Stimulated activated CD8-positive, alpha-beta memory T cell treated with anti-CD3 and anti-CD28 coated beads, Interleukin-15, amount 100 ng/mL, for 24 hours (primary cell): ENCODE results near the gene DNAH3.
"Not testable (repeated sequence)": the region's sequence is repeated elsewhere in the genome, so short reads cannot be mapped to it uniquely, and the experiment has no call there.

Source experiments
- DNase-seq: peaks from one replicate; pipeline ENCODE4 v3.0.0-alpha.2; 2020; ENCODE audit warnings: low read depth

DNAH3 gene

DNA sequence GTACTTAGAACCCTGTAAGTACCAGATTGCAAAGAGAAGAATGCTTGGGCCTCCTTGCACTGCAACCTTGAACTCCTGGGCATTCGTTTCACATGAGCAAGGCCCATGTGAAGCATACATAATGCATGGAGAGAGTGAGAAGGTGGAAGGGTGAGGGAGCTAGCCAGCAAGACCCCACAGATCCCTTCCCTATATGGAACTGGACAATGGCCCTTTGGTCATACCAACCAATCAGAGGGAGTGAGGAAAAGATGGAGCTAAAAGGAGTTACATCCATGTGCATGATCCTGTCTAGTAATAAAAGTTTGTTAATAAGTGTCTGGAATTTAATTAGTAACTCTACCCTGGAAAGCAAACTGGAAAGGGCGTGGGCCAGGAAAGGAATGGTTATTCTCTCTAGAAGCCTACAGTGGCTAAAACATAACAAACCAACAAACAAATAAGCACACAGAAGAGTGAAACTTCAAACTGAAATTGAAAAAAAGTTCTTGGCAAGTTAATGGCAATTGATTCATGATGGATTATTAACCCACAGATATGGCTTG lies 29.6 kb downstream of the DNAH3 start:
- no peak for DNase-seq

DNA sequence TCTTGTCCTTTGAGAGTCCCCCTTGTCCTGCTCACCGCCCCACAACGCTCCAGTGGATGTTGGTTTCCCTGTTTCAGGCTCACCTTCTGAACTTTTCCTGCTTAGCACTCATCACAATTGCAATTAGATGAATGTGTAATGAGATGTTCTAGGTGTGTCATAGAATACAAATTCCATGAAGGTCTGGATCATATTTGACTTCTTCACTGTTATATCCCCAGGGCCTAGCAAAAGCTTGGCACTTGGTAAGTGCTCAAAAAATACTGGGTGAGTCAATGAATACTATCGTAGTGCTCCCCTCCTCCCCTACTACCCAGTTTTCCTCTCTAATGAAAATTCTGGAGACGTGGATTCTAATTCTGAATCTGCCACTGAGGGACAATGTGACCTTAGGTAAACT lies 33.1 kb downstream of the DNAH3 start:
- DNase-seq: no peak

DNA sequence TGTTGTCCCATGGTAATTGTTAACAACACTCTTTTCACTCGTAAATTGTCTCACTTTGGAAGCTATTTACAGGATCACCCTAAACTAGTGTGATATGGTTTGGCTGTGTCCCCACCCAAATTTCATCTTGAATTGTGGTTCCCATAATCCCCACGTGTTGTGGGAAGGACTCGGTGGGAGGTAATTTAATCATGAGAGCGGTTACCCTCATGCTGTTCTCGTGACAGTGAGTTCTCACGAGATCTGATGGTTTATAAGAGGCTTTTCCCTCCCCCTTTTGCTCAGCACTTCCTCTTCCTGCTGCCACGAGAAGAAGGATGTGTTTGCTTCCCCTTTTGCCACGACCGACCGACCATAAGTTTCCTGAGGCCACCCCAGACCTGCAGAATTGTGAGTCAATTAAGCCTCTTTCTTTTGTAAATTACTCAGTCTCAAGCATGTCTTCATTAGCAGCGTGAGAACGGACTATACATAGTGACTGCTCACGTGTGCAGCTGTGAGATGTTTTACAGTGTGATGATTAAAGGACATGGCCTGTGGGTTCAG lies 34.4 kb downstream of the DNAH3 start:
- DNase-seq: no peak

DNA sequence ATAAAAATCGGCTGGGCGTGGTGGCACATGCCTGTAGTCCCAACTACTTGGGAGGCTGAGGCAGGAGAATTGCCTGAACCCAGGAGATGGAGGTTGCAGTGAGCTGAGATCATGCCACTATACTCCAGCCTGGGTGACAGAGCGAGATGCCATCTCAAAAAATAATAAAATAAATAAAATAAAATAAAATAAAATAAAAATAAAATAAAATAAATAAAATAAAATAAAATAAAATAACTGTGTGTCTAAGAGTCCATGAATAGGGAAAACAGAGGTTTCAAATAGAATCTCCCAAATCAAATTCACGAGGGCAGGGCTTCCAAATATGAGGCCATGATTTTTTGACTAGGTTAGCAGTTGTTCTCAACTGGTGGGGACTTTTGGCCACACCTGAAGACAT lies 35.1 kb downstream of the DNAH3 start:
- DNase-seq: not testable (repeated sequence)

DNA sequence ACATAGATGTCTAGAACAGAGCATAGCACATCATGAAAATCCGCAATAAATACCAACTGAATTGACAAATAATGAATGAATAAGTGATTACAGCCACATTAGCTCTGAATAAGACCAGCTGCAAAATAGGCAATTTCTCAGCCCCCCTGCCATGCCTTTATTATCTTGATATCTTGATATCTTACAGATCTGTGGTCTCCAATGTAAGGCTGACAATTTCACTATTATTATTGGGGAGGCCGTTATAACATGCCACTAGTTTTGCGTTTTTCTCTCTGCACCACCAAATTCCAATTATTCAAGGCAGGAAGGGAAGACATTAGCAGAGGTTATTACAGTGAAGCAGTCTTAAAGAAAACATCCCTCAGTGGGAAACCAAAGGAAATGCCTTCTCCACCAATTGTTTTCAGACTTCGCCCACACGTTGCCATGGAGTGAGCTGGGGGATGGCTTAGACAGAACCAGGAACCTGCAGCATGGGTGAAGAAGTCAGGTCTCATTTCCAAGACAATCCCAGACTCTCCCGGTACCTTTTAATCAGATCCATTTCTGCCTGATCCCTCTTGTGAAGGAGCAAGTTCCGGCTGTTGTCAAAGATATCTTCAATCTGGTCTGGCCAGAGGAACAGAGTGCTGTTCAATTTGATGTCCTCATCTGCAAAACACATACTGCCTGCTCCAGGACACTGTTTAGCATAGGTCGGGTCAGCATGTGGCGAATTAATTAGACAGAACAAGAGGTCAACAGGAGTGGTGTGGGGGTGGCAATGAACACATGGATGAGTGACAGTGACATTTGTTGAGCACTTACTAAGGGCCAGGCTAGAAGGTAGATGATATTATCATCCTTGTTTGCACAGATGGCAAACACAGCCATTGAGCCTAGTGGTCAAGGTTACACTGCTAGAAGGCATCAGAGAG lies 46.4 kb downstream of the DNAH3 start:
- DNase-seq: no peak

DNA sequence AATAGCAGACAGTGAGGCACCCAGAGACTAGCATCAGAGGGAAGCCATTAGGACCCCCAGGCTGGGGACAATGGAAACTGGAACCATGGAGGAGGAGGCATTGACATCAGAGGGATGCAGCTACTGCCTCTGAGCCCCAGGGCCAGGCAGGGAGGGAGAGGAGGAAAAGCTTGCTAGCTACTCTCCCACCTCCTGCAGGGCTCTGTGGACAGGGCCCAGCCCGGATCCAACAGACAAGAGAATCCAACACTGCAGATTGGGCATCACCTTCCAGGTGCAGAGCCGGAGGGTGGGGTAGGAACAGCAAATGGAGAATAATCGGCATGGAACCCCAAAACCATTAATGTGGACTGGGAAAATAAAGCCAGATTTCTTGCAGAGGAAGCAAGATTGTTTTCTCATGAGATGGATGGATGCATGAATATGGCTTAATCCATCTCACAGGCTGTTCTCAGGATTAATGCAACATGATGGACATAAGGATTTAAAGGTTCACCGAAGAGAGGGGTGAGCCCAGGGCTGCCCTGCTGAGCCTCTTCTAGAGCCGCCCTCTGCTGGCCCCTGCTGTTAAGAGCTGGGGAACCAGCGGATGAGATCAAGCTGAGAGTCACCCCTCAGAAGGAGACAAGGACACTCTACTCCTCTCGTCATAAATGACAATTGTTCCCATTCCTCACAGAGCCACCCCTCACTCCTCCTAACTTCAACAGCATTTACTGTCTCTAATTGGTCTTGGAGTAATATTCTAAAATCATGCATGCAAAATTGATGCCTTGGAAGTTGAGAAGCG lies 48.8 kb downstream of the DNAH3 start:
- DNase-seq: no peak

DNA sequence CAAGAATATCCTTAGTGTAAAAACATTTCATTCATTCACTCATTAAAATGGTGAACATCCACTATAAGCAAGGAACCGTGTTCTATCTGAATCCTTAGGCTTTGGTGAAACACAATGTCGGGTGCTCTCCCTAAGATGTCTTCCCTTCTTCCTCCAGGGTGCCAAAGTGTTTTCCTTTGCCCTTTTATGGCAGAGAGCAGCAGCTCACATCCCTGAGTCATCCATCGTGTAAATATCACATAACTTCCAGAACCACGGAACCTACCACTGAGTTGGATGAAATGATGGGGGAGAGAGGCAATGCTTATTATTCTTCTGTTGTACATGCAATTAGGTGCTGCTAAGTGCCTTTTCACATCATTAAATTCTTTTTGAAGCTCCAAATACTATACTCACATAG lies 50.2 kb downstream of the DNAH3 start:
- DNase-seq: no peak

DNA sequence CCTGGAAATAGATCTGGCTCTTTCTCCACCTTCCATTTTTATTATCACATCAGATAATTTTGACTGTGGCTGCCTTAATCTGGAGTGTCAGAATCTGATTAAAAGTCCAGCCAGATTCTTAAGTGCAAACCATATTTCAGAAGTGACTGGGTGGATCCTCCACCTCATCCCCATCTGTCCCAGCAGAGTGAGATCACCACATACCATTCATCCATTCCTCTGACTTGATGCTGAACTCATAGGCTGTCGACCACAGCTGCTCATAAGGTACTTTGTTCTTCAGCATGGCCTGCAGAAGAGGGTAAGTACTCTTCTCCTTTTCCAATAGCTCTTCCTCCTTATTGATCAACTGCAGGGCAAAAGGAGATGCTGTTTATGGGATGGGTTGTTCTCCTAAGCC lies 53.5 kb downstream of the DNAH3 start:
- DNase-seq: no peak

DNA sequence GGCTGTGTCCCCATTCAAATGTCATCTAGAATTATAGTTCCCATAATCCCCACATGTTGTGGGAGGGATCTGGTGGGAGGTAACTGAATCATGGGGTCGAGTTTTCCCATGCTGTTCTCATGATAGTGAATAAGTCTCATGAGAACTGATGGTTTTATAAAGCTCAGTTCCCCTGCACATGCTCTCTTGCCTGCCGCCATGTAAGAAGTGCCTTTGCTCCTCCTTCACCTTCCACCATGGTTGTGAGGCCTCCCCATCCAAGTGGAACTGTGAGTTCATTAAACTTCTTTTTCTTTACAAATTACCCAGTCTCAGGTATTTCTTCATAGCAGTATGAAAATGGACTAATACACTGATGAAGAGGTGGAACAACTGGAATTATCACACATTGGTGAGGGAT lies 55.9 kb downstream of the DNAH3 start:
- DNase-seq: not testable (repeated sequence)

DNA sequence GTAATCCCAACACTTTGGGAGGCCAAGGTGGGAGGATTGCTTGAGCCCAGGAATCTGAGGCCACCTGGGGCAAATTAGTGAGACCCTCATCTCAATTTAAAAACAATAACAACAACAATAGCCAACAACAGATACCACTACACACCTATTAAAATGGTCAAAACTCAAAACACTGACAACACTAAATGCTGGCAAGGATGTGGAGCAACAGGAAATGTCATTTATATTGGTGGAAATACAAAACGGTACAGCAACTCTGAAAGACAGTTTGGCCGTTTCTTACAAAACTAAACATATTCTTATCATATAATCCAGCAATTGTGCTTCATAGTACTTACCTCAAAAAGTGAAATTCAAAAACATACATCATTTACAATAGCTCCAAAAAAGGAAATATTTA lies 57.7 kb downstream of the DNAH3 start:
- no peak for DNase-seq

DNA sequence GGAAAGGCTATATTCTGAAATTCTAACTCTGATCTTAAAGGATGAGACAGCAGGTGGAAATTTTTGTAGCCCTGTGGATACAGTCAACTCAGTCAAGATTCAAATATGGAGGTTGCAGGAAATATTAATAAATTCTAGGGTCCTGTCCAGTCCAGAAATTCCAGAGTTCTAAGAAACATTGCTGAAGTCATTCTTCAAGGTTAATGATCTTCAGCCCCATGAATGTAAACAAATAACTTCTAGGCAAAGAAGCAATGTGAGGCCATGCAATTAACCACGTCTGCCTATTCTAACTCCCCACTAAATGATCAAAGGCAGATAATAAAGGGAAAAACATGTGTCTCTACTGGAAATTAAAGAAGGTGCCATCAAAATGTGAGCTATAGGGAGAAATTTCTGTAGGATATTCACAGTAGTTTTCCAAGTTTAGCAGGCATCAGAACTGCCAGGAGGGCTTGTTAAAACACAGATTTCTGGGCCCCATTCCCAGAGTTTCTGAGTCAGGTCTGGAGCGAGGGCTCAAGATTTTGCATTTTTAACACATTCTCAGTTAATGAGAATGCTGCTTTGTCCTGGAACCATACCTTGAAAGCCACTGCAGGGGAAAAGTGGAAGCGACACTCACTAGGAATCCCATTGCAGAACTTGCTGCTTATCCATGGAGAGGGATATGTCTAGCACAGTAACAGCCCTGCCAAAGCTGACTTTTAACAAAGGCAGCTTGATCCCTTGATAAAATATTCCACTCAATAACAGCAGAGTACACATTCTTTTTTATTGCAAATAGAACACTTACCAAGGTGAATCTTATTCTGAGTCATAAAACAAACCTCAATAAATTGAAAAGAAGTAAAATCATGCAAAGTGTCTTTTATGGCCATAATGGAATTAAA lies 61.8 kb downstream of the DNAH3 start:
- DNase-seq: no peak

DNA sequence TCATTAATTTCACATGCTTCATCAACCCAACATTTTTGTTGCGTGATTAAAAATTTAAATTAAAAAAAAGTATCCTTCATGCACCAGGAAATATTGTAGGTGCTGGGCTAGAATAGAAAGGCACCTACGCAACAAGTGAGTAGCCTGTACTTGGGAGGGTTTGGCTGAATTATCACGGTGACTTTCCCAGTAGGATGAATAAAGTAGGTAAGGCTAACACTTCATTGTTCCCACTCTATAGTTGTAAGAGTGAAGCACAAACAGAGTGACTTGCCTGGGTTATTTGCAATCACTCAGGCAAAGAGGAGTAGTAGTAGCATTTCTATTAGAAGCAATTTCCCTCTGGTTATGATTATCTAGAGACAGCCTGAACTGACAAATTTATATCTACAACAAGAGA lies 62.5 kb downstream of the DNAH3 start:
- no peak for DNase-seq

DNA sequence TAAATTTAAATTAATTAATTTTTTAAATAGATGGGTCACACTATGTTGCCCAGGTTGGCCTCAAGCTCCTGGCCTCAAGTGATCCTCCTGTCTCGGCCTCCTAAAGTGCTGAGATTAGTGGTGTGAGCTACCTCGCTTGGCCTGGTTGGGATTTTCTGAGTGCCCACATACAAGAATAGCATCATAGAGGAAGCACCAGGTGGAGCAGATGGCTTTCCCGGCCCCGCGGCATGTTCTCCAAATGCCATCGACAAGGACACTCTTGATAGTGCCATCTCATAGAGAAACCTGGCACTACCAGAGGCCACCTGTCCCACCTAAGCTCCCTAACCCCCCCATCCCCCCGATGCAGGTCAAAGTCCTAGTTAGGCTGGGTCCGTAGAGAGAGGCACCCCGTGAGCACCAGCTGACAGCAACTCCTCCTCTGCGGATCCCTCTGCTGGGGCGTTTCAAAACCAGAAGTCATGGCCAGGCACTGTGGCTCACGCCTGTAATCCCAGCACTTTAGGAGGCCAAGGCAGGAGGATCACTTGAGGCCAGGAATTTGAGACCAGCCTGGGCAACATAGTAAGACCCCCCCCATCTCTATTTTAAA lies 65.9 kb downstream of the DNAH3 start:
- no peak for DNase-seq

DNA sequence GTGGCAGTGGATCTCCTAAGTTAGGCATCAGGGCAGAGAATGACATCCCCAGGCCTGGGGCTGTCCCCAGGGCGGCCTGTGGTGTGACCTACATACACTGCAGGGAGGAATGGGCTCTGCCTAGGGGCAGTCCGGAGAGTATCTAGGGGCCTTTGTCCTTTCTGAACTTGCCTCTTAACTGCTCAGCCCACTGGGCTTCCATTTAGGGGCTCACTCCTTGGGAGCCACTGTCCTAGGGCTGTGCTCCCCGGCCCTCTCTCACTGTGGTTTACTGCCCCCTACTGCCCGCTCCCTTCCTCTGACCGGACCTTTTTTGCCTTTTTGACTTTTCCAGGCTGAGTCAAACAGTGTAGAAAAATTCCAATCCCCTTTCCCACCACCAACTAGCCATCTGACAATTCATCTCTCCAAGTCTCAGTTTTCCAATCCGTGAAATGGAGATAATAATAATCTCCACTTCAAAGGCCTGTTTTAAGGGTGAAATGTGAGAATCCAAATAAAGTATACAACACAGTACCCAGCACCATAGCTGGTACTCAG lies 66.8 kb downstream of the DNAH3 start:
- DNase-seq: peak; percentile 29

DNA sequence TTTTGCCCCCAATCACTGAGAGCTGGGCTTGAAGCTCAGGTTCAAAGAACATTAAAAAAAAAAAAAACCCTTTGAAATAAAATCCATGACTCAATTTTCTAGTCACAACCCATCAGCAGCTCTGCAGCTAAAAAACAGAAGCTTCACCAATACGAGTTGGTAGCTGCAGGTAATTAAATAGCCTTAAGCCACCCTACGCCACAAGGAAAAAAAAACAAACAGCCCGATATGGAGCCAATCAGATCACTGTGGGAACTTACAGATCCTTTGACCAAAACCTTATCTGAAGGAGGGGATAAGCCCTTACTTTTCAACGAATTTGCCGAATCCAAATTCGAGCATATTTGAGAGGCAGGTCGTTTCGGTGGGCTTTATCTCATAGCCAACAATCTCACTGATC lies 69.3 kb downstream of the DNAH3 start:
- DNase-seq: no peak

DNA sequence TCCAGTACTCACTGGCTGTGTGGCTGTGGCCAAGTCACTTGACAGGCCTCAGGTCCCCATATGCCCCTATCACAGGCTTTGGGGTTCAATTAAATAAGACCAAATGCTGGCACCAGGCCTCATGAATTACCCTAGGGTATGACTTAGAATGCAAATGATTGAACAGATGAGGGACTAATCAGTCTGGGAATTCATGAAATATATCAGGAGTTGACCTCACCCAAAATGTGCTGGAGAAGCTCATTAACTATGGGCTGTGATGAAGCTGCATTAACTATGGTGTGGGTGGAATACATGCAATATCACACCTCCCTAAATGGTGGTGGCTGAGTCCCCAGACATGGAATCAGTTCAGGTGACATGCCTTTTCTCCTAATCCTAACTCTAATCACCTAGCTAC lies 72.1 kb downstream of the DNAH3 start:
- no peak for DNase-seq

DNA sequence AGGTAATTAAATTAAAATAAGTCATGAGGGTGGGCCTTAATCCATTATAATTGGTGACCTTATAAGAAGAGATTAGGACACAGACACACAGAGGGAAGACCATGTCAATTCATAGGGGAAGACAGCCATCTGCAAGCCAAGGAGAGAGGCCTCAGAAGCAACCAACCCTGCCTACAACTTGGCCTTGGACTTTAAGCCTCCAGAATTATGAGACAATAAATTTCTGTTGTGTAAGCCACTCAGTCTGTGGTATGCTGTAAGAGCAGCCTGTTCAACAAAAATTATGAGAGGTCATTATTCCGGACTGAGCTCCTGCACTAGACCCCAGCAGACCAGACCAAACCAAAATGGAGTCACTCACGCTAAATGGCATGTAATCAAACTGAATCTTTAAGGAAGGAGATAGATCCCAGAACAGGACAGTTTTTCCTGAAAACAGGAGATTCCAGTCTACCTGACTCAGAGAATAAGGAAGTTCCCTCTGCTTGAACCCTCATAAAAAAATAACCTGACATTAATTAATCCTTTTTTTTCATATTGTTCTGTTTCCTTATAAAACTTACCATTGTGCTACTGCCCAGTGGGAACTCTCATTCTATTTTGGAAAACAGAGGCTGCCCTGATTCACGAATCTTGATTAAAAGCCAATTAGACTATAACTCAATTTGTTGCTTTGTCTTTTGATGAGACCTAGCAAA lies 74.3 kb downstream of the DNAH3 start:
- no peak for DNase-seq

DNA sequence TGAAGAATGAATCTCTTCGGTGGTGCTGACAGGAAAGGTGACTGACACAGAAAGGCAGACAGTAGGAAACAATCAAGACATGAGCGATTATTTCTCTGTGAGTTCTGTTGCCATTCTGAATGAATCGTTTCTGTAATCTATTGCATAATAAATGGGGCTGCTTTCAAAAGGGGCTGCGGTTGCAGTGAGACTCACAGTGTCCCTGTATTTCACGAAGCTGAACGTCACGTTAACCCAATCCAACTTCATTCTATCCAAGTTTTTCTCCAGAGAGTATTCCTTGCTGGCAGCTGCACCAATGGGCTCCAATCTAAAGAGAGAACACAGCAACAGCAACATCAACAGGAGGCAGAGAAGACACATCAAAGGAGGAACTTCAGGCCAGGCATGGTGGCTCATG lies 75.4 kb downstream of the DNAH3 start:
- no peak for DNase-seq

DNA sequence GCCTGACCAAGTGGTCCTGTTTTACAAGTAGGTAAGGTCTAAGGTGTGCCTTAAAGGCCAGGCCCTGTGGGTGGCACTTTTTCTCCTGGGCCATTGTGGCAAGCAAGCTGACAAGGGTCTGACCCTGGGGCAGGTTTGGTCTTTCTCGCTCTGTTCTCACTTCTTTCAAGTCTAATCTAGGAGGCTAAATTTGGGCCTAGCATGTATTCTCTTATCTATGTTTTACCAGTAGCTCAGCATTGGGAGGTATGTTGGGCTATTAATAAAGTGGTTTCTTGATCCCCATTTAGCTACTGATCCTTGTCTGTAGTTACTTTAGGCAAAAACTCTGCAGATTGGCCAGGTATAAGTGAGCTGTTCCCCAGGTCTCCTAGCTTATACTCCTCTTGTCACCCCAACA lies 77.7 kb downstream of the DNAH3 start:
- DNase-seq: no peak

DNA sequence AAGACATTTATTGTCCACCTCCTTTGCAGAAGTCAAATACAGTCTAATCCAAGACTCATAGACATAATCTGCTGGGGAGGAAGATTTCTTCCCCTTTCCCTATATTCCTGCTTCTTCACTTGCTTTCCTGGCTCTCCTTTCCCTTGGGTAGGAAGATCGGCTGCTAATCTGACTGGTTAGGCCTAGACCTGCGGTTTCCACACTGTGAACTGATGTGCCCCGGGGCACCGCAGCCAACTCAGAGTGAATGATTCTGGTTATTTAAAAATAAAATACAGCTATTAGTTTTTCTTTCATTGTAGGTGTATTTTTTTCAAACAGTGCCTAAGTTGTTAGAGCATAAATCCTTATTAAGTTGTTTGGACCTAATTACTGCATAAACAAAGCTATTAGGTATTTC lies 78.9 kb downstream of the DNAH3 start:
- no peak for DNase-seq
